Spleen (tissue), 7 donors: ENCODE measurements around the gene SRP68.

Experiments used
- POLR2AphosphoS5 ChIP-seq, 3 donors: sonication (generic); formaldehyde crosslinking; IDR thresholded peaks; one replicate each; pipeline ENCODE4 v1.5.1; 2017; ENCODE audit warnings: antibody characterized with exemption in 3 of 3
- TF ChIP-seq, protein P1 (sequence below), 11 experiments: fragments of 200-600 bp in 7 of 11; fragments of 450-650 bp in 4 of 11; sonication (generic) in 4 of 11; IDR thresholded peaks in 8 of 11; conservative IDR thresholded peaks in 3 of 11; 1 replicate in 7 of 11; 2 replicates in 4 of 11; pipeline versions ENCODE4 v1.4.0 to v1.8.0; 2016 to 2021; ENCODE audit warnings: antibody characterized with exemption in 11 of 11, inconsistent platforms in 4 of 11, mild to moderate bottlenecking in 1 of 11
- donor health status: DM: no; HTN: no; CAD: no; lungs with moderate emphysema.
- donor health status: DM: no; HTN: no; CAD: no.
- donor health status: DM: no; HTN: no; CAD: no.

GRCh38 chr17:76026714-76027158 is 45.6 kb downstream of the SRP68 start:
- TF ChIP-seq, protein P1, sequence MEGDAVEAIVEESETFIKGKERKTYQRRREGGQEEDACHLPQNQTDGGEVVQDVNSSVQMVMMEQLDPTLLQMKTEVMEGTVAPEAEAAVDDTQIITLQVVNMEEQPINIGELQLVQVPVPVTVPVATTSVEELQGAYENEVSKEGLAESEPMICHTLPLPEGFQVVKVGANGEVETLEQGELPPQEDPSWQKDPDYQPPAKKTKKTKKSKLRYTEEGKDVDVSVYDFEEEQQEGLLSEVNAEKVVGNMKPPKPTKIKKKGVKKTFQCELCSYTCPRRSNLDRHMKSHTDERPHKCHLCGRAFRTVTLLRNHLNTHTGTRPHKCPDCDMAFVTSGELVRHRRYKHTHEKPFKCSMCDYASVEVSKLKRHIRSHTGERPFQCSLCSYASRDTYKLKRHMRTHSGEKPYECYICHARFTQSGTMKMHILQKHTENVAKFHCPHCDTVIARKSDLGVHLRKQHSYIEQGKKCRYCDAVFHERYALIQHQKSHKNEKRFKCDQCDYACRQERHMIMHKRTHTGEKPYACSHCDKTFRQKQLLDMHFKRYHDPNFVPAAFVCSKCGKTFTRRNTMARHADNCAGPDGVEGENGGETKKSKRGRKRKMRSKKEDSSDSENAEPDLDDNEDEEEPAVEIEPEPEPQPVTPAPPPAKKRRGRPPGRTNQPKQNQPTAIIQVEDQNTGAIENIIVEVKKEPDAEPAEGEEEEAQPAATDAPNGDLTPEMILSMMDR (IDR thresholded peaks at IDR 0.05 in 8 of 11, conservative IDR thresholded peaks at IDR 0.05 in 3 of 11), result no peak
- TF ChIP-seq POLR2AphosphoS5 (IDR thresholded peaks at IDR 0.05), result no peak
